ENCODE data around the gene FASTK. TPM values are rescaled to one million over a fixed set of nuclear protein-coding genes. Genes with fewer than 3 reads are reported as not detected.

FASTK gene
- total RNA-seq, 1 experiment from 2014 or later: 86.4 TPM

DNA sequence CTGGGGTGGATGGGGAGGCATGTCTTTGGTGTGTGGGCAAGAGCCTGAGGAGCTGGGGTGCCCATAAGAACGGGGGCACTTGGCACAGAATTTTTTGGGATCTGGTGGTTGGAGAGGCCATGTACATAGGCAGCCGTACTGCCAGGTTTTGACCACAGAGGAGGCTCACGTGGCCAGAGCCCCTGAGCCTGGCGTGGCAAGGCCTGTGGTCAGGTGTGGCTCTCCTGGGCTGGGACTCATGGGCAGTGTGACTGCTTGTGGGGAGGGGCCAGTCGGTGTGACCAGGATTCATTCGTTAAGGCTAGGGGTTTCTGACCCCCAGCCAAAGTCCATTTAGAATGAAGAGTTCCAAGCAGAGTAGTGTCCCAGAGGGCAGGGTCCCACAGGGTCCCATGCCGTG lies 43.9 kb upstream of the FASTK start:
- BruUV-seq (replicated peaks): no TSS peak
- Histone ChIP-seq H2AFZ (ENCODE audit: low read depth, low read length, poor library complexity, severe bottlenecking) (no peak overlapping the region), H3K27ac (ENCODE audit: low read depth, low read length) (no peak overlapping the region), H3K27me3 (ENCODE audit: insufficient read depth, low read length) (no peaks in the 10 kb centered on the region), H3K4me1 (ENCODE audit: control insufficient read depth in 1 of 2, insufficient read depth in 2 of 2, low read length in 2 of 2) (peaks cover 0 to 8% of the 10 kb centered on the region in 2 experiments; a peak in 1 of 4 replicates), H3K9ac (ENCODE audit: low read length) (no peak overlapping the region), H3K9me3 (ENCODE audit: control insufficient read depth in 1 of 2, insufficient read depth in 1 of 2, low read depth in 1 of 2, low read length in 2 of 2) (no peaks in the 10 kb centered on the region), H3K79me2 (ENCODE audit: insufficient read depth, low read length) (peaks cover 6% of the 10 kb centered on the region; the same call in 1 of the 2 replicates), H4K20me1 (ENCODE audit: insufficient read depth) (no peaks in the 10 kb centered on the region), H3K9me2 (ENCODE audit: insufficient read depth) (no peaks in the 10 kb centered on the region), H3K4me3 (replicated peaks in 1 of 2; ENCODE audit: low read depth in 1 of 2, low read length in 2 of 2) (no peak overlapping the region), H3K36me3 (ENCODE audit: control insufficient read depth in 1 of 2, insufficient read depth in 2 of 2, low read length in 2 of 2) (peaks cover 18 to 22% of the 10 kb centered on the region in 2 experiments; a peak in 3 of 4 replicates), H3K4me2 (ENCODE audit: low read length) (no peak overlapping the region)
- CTCF ChIA-PET: interaction anchor here (1.0 to 1.4 kb wide), 17 partner anchors 9 to 178 kb away, joined by 3 to 8 read pairs (median 4); partner anchors contain the start of genes ABCB8, ABCF2 and FASTK
- RAD21 ChIA-PET (ENCODE audit: low non-redundant PET in 1 of 2, low total read pairs in 2 of 2, uncharacterized antibody in 2 of 2, unreplicated experiment in 2 of 2): no interaction called here
- ATAC-seq (no peak), DNase-seq (ENCODE audit: low read depth, low spot score) (no peak)
- intact Hi-C loops (cut with micrococcal nuclease): loop anchor here (1.0 to 10.0 kb wide), 3 partner anchors 48 to 179 kb away; partner anchors contain the start of gene SMARCD3
- POLR2A ChIA-PET: no interaction called here
- TF ChIP-seq ELF1 (IDR thresholded peaks at IDR 0.05; ENCODE audit: borderline replicate concordance, low read depth) (no peak), POLR2A (IDR thresholded peaks at IDR 0.05; ENCODE audit: borderline replicate concordance, extremely low read depth, insufficient read depth, insufficient read length) (no peak), CBX3 (IDR thresholded peaks at IDR 0.05; ENCODE audit: low read depth) (no peak), ZFX (IDR thresholded peaks at IDR 0.05) (no peak), ZNF274 (IDR thresholded peaks at IDR 0.05; ENCODE audit: low read depth, low read length) (no peak), FOSL1 (IDR thresholded peaks at IDR 0.05; ENCODE audit: low read depth) (no peak), JUND (IDR thresholded peaks at IDR 0.05) (no peak)

- ChIA-PET RAD21 (ENCODE audit: low non-redundant PET in 1 of 2, low total read pairs in 2 of 2, uncharacterized antibody in 2 of 2, unreplicated experiment in 2 of 2) (no interaction called here), CTCF (interaction anchor here (0.6 to 1.4 kb wide), 18 partner anchors 8 to 178 kb away, joined by 3 to 8 read pairs (median 4); partner anchors contain the start of genes ABCB8, ABCF2 and FASTK), POLR2A (no interaction called here)
- Histone ChIP-seq H3K9me3 (ENCODE audit: control insufficient read depth in 1 of 2, insufficient read depth in 1 of 2, low read depth in 1 of 2, low read length in 2 of 2) (no peaks in the 10 kb centered on the region), H3K4me2 (ENCODE audit: low read length) (no peak overlapping the region), H4K20me1 (ENCODE audit: insufficient read depth) (no peaks in the 10 kb centered on the region), H3K79me2 (ENCODE audit: insufficient read depth, low read length) (peaks cover 6% of the 10 kb centered on the region; the same call in 1 of the 2 replicates), H3K9ac (ENCODE audit: low read length) (no peak overlapping the region), H3K4me1 (ENCODE audit: control insufficient read depth in 1 of 2, insufficient read depth in 2 of 2, low read length in 2 of 2) (peaks cover 0 to 8% of the 10 kb centered on the region in 2 experiments; a peak in 1 of 4 replicates), H3K27ac (ENCODE audit: low read depth, low read length) (no peak overlapping the region; the same call in 1 of the 2 replicates), H2AFZ (ENCODE audit: low read depth, low read length, poor library complexity, severe bottlenecking) (no peak overlapping the region), H3K36me3 (ENCODE audit: control insufficient read depth in 1 of 2, insufficient read depth in 2 of 2, low read length in 2 of 2) (peaks cover 18 to 25% of the 10 kb centered on the region in 2 experiments; a peak in 3 of 4 replicates), H3K4me3 (replicated peaks in 1 of 2; ENCODE audit: low read depth in 1 of 2, low read length in 2 of 2) (no peak overlapping the region), H3K27me3 (ENCODE audit: insufficient read depth, low read length) (no peaks in the 10 kb centered on the region), H3K9me2 (ENCODE audit: insufficient read depth) (no peaks in the 10 kb centered on the region)
- no TSS peak for BruUV-seq (replicated peaks)
- DNase-seq (ENCODE audit: low read depth, low spot score): peak; percentile 66
- intact Hi-C loops (cut with micrococcal nuclease): loop anchor here (1.0 to 10.0 kb wide), 3 partner anchors 48 to 179 kb away; partner anchors contain the start of gene SMARCD3
- ATAC-seq: peak; percentile 95
- TF ChIP-seq CTCF (IDR thresholded peaks at IDR 0.05 in 2 of 3, conservative IDR thresholded peaks at IDR 0.05 in 1 of 3; ENCODE audit: borderline replicate concordance in 1 of 3, insufficient read depth in 1 of 3, low read depth in 2 of 3, low read length in 2 of 3): peak; percentile 99
- no peak for TF ChIP-seq TCF7L2 (IDR thresholded peaks at IDR 0.05; ENCODE audit: borderline replicate concordance, extremely low read depth, insufficient read depth, insufficient read length)
- peak; percentile 93 for TF ChIP-seq RAD21 (IDR thresholded peaks at IDR 0.05; ENCODE audit: low read depth)
- no peak for TF ChIP-seq SP1 (IDR thresholded peaks at IDR 0.05; ENCODE audit: low read depth)
Measured at GRCh38 chr7:151123822-151124464, 43.3 kb upstream of the FASTK start.

Data from HCT116 (cell line).